Esophagus squamous epithelium (tissue), 4 donors: ENCODE measurements around the gene PTMS.

Experiments
- POLR2A ChIP-seq, 4 donors: fragments of 450-650 bp; IDR thresholded peaks; one replicate each; pipeline ENCODE4 v1.6.1; 2017; ENCODE audit warnings: antibody characterized with exemption in 4 of 4, mild to moderate bottlenecking in 4 of 4, moderate library complexity in 3 of 4
- TF ChIP-seq, protein P1 (sequence below), 6 experiments: fragments of 450-650 bp in 4 of 6; fragments of 200-600 bp in 2 of 6; sonication (generic) in 2 of 6; IDR thresholded peaks; one replicate each; pipeline ENCODE4 v1.5.1; 2016 to 2019; ENCODE audit warnings: antibody characterized with exemption in 6 of 6, mild to moderate bottlenecking in 4 of 6, moderate library complexity in 4 of 6

DNA sequence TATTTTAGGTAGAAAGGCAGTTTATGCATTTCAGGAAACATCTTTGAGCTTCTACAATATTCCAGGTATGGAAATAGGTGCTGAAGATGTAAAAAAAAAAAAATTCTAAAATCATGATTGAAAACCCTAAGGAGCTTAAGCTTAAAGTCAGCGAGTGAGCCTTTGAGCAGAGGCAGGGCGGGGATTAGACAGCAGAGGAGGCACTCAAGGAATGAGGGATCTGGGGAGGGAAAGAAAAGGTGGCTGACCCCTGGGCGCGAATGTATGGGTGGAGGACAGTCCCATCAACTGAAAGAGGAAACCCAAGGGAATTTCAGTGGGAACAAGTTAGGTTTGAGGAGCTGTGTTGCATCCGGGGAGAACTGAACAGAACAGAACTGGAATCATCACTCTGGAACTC lies 6.4 kb upstream of the PTMS start:
- TF ChIP-seq, protein P1, sequence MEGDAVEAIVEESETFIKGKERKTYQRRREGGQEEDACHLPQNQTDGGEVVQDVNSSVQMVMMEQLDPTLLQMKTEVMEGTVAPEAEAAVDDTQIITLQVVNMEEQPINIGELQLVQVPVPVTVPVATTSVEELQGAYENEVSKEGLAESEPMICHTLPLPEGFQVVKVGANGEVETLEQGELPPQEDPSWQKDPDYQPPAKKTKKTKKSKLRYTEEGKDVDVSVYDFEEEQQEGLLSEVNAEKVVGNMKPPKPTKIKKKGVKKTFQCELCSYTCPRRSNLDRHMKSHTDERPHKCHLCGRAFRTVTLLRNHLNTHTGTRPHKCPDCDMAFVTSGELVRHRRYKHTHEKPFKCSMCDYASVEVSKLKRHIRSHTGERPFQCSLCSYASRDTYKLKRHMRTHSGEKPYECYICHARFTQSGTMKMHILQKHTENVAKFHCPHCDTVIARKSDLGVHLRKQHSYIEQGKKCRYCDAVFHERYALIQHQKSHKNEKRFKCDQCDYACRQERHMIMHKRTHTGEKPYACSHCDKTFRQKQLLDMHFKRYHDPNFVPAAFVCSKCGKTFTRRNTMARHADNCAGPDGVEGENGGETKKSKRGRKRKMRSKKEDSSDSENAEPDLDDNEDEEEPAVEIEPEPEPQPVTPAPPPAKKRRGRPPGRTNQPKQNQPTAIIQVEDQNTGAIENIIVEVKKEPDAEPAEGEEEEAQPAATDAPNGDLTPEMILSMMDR (IDR thresholded peaks at IDR 0.05): no peak
- TF ChIP-seq POLR2A (IDR thresholded peaks at IDR 0.05): no peak
